Measurements from ENCODE around the gene MAML3.

The MAML3 gene

DNA sequence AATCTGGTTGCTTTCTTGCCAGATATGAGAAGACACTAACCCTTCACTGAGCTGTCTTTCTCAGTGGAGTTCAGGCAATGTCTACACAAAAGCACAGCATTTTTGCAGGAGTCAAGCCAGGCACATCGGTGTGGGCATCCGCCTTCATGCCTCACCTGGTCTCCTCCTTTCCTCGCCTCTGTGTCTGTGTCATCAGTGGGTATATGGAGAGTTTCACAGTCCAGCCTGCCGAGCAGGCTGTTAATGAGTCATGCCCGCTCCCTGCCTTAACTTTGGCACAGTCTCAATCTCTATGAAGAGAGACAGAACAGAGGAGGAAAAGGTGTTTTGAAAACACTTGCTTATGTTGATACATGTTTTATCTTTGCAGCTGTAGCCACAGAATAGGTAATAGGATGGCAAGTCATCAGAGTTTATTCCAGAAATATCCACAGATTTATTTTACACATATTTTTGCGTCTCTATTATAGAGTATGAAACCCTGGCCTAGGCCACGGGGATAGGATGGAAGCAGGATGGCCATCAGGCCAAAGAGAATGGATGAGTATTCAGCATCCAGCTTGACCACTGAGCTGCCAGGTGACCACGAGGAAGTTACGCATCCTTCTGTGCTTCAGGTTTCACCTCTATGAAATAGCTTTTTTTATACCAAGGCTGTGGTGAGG is 32.8 kb upstream of the MAML3 start:
- Histone ChIP-seq H3K36me3 (no peaks in the 10 kb centered on the region; the same call in 1 of the 2 replicates), H3K27me3 (no peaks in the 10 kb centered on the region), H3K4me3 (ENCODE audit: low read depth, low read length) (no peak overlapping the region), H3K4me1 (peaks cover 38% of the 10 kb centered on the region), H3K9me3 (no peaks in the 10 kb centered on the region; the same call in 1 of the 2 replicates)
- no peak for DNase-seq
- TF ChIP-seq, protein P1, sequence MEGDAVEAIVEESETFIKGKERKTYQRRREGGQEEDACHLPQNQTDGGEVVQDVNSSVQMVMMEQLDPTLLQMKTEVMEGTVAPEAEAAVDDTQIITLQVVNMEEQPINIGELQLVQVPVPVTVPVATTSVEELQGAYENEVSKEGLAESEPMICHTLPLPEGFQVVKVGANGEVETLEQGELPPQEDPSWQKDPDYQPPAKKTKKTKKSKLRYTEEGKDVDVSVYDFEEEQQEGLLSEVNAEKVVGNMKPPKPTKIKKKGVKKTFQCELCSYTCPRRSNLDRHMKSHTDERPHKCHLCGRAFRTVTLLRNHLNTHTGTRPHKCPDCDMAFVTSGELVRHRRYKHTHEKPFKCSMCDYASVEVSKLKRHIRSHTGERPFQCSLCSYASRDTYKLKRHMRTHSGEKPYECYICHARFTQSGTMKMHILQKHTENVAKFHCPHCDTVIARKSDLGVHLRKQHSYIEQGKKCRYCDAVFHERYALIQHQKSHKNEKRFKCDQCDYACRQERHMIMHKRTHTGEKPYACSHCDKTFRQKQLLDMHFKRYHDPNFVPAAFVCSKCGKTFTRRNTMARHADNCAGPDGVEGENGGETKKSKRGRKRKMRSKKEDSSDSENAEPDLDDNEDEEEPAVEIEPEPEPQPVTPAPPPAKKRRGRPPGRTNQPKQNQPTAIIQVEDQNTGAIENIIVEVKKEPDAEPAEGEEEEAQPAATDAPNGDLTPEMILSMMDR (IDR thresholded peaks at IDR 0.05; ENCODE audit: low read depth, low read length): no peak

DNA sequence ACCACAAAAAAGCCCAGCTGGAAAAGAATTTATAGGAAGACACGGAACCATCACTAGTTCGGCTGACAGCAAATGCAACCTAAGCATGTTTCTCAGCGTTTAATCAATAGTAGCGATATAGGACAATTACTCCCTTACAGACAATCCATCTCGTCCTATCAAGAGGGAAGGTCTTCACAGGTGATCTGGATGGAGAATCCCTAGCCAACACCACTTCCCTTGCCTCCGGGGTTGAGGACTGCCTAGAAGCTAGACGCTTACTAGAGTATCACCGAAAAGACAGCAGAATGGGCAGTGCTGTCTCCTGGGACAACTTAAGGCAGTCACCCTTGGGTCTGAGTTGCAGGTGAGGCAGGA is 32.1 kb upstream of the MAML3 start:
- H3K9me3 ChIP-seq: no peaks in the 10 kb centered on the region
- peaks cover 38% of the 10 kb centered on the region for H3K4me1 ChIP-seq
- TF ChIP-seq, protein P1 (IDR thresholded peaks at IDR 0.05; ENCODE audit: low read depth, low read length): no peak
- H3K4me3 ChIP-seq (ENCODE audit: low read depth, low read length): no peak overlapping the region
- H3K27me3 ChIP-seq: no peaks in the 10 kb centered on the region
- H3K36me3 ChIP-seq: no peaks in the 10 kb centered on the region; the same call in 1 of the 2 replicates
- DNase-seq: no peak

DNA sequence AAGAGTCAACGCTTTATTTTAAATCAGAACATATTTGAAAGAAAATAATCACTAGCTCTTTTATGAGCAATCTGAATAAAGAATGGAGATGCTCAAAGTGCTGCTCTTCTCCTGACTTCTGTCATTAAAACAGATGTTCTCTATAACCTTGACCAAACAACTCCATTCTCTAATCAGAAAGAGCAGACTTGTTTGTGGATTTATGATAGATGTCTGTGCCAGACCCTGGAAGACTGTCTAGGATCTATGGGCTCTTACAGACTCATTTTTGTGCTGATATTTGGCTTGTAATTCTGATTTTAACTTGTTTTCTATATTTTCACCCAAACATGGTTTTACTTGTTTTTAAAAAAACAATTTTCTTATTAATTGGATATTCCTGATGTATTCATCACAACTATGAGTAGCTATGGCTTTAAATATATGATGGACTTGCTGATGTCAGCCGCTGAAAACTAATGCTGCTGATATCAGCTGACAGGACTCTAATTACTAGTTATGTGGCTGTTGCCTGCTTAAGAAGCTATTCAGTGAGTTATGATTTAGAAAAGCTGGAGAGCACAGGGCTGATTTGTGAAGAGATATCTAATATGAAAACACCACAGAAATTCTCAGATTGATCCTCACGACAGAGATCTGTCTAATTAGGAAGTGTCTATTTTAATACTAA is 31.6 kb upstream of the MAML3 start:
- Histone ChIP-seq H3K4me3 (ENCODE audit: low read depth, low read length) (no peak overlapping the region), H3K27me3 (no peaks in the 10 kb centered on the region), H3K4me1 (peaks cover 38% of the 10 kb centered on the region), H3K36me3 (no peaks in the 10 kb centered on the region), H3K9me3 (no peaks in the 10 kb centered on the region)
- no peak for DNase-seq
- TF ChIP-seq, protein P1 (IDR thresholded peaks at IDR 0.05; ENCODE audit: low read depth, low read length): no peak

DNA sequence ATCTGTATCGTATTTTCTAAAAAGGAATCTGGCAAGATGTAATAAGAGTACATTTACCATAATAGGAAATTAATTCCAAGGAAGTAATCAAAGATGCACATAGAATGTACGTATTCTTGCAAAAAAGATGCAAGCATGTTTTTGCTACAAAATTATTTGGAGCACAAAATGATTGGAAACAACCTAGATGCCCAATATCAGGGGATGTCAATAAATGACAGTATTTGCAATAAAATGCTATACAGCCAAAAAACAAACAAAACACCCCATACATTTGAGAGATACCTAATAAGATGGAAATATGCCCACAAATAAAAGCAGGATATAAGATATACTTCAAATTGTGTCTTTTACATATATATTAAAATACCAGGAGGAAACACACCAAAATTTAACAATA is 29.3 kb upstream of the MAML3 start:
- H3K4me3 ChIP-seq (ENCODE audit: low read depth, low read length): no peak overlapping the region
- H3K36me3 ChIP-seq: no peaks in the 10 kb centered on the region
- no peaks in the 10 kb centered on the region for H3K9me3 ChIP-seq
- no peak for DNase-seq
- peaks cover 27% of the 10 kb centered on the region for H3K4me1 ChIP-seq
- no peaks in the 10 kb centered on the region for H3K27me3 ChIP-seq
- TF ChIP-seq, protein P1 (IDR thresholded peaks at IDR 0.05; ENCODE audit: low read depth, low read length): no peak

DNA sequence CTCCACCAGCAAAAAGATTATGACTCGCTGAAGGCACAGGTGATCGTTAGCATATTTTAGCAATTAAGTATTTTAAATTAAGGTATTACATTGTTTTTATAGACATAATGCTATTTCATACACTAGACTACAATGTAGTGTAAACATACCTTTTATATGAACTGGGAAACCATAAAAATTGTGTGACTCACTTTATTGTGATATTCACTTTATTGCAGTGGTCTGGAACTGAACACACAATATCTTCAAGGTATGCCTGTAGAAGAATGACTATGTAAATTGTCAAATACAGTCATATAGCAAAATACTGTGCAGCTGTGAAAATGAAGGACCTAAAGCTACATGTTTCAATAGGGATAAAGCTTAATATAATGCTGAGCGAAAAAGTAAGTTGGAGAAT is 26.6 kb upstream of the MAML3 start:
- no peak for DNase-seq
- TF ChIP-seq, protein P1 (IDR thresholded peaks at IDR 0.05; ENCODE audit: low read depth, low read length): no peak
- H3K4me3 ChIP-seq (ENCODE audit: low read depth, low read length): no peak overlapping the region

DNA sequence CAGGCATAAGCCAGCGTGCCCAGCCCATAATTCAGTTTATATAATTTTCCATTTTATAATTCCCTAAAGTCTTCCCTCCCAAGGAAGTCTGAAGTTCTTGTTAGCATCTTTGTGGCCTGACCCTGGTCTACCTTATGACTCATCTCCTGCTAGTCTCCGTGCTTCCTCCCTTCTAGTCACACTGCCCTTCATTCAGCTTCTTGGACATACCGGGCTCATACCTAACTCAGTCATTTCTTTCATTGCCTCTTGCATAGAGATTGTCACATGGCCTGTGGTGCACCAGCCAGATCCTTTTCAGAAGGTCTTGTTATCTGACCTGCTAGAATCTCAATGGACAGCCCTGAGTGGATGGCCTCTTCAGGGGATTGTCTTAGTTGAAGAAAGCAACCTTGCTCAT is 22.8 kb upstream of the MAML3 start:
- no peaks in the 10 kb centered on the region; the same call in 1 of the 2 replicates for H3K4me1 ChIP-seq
- no peak for DNase-seq

More for the DNA sequence above, 26.6 kb upstream of the MAML3 start:
- H3K36me3 ChIP-seq: no peaks in the 10 kb centered on the region
- H3K27me3 ChIP-seq: no peaks in the 10 kb centered on the region
- H3K4me1 ChIP-seq: peaks cover 2% of the 10 kb centered on the region; the same call in 1 of the 2 replicates
- H3K9me3 ChIP-seq: no peaks in the 10 kb centered on the region

More for the DNA sequence above, 22.8 kb upstream of the MAML3 start:
- TF ChIP-seq, protein P1 (IDR thresholded peaks at IDR 0.05; ENCODE audit: low read depth, low read length): no peak
- Histone ChIP-seq H3K36me3 (no peaks in the 10 kb centered on the region), H3K27me3 (no peaks in the 10 kb centered on the region), H3K9me3 (no peaks in the 10 kb centered on the region), H3K4me3 (ENCODE audit: low read depth, low read length) (no peak overlapping the region)

Data from BE2C (cell line).